Peyer's patch (tissue), 4 donors: ENCODE measurements around the gene GPAT3. TPM values are rescaled to one million over a fixed set of nuclear protein-coding genes. Genes with fewer than 3 reads are reported as not detected.

Experiments used
- DNase-seq, 3 donors: peaks; one replicate each; pipeline ENCODE4 v3.0.0-alpha.2; 2017 to 2019
- H3K27ac ChIP-seq, 4 donors: fragments of 200-600 bp; sonication (generic); one replicate each; pipeline ENCODE4 v1.5.1; 2016 to 2019
- H3K27me3 ChIP-seq, 2 donors: fragments of 200-600 bp; sonication (generic); one replicate each; pipeline ENCODE4 v1.5.1; 2019
- H3K36me3 ChIP-seq, 3 donors: fragments of 200-600 bp; sonication (generic); one replicate each; pipeline ENCODE4 v1.5.1; 2016 to 2019
- H3K4me1 ChIP-seq, 4 donors: fragments of 200-600 bp; sonication (generic); one replicate each; pipeline ENCODE4 v1.5.1; 2016 to 2019
- H3K4me3 ChIP-seq, 4 donors: fragments of 200-600 bp; sonication (generic); 1 replicate in 3 of 4; 2 replicates in 1 of 4; pipeline ENCODE4 v1.5.1; 2016 to 2019; ENCODE audit warnings: mild to moderate bottlenecking in 1 of 4
- H3K9me3 ChIP-seq, 4 donors: fragments of 200-600 bp; sonication (generic); one replicate each; pipeline ENCODE4 v1.5.1; 2016 to 2019; ENCODE audit warnings: mild to moderate bottlenecking in 1 of 4
- CTCF ChIP-seq, 6 experiments: fragments of 450-650 bp in 4 of 6; fragments of 200-600 bp in 2 of 6; sonication (generic) in 1 of 6; IDR thresholded peaks; one replicate each; pipeline ENCODE4 v1.5.1; 2017 to 2019; ENCODE audit warnings: antibody characterized with exemption in 6 of 6, mild to moderate bottlenecking in 3 of 6, moderate library complexity in 1 of 6
- POLR2A ChIP-seq, 2 donors: fragments of 450-650 bp; IDR thresholded peaks; one replicate each; pipeline ENCODE4 v1.5.1; 2017; ENCODE audit warnings: antibody characterized with exemption in 2 of 2, mild to moderate bottlenecking in 2 of 2, moderate library complexity in 2 of 2
- small RNA-seq, 2 donors: library from RNA; depleted of rRNA; stranded (forward); fragments of <200 nt; gene quantifications; one replicate each; pipeline ENCODE3, GENCODE V24; 2016
- total RNA-seq, 4 donors: library from RNA; depleted of rRNA; stranded (reverse); fragments of >200 nt; gene quantifications; one replicate each; pipeline ENCODE4 v1.1.0, GENCODE V29; 2016

The GPAT3 gene
- total RNA-seq, 4 donors from 2014 or later, result 7.4 to 86.0 (median 51.8) TPM

DNA sequence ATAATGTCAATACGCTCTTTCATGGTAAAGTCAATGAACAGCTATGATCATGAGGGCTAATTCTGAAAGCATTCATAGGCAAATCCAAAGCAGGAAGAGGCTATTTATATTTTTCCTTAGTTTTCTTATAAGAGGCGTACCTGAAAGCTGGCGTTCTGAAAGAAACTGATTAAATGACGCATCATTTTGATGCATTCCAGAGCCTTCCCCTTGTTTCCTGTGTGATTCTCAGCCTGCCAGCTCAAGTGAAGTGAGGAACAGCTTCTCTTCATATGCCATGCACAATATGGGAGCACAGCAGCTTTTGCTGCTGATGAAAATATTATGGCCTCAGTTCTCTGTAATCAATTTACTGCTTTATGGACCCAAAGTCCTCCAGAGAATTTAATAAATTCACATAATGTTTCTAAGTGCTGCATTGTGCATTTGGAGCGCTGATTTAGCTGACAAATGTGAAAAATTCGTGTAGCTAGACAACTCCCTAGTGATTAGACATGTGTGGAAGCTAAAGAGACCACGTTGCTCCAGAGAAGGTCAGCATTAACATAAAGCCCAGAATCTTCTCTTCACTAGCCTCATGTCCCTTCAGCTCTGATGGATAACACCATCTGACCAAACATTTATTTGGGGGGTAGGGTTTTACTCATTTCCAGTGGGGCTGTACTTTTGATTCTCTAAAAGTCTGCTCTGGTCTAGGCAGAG is 110.8 kb downstream of the GPAT3 start:
- peaks cover 0 to 3% of the 10 kb centered on the region in 2 donors for H3K27me3 ChIP-seq
- TF ChIP-seq CTCF (IDR thresholded peaks at IDR 0.05) (no peak), POLR2A (IDR thresholded peaks at IDR 0.05) (no peak)
- no peak for DNase-seq

GRCh38 chr4:83651846-83652245 is 115.9 kb downstream of the GPAT3 start:
- H3K27ac ChIP-seq, result no peak overlapping the region
- TF ChIP-seq POLR2A (IDR thresholded peaks at IDR 0.05) (no peak), CTCF (IDR thresholded peaks at IDR 0.05) (no peak)
- no peaks in the 10 kb centered on the region for H3K9me3 ChIP-seq
- DNase-seq, result no peak
- H3K4me1 ChIP-seq, result no peaks in the 10 kb centered on the region
- H3K27me3 ChIP-seq, result no peaks in the 10 kb centered on the region
- no peaks in the 10 kb centered on the region for H3K36me3 ChIP-seq
- H3K4me3 ChIP-seq, result no peak overlapping the region

More for the DNA sequence above, 110.8 kb downstream of the GPAT3 start:
- Histone ChIP-seq H3K9me3 (no peaks in the 10 kb centered on the region), H3K36me3 (no peaks in the 10 kb centered on the region), H3K4me1 (no peaks in the 10 kb centered on the region), H3K27ac (no peak overlapping the region), H3K4me3 (no peak overlapping the region)

Small RNA genes lying within 50 kb of the gene (small RNA-seq; reads per million reads assigned to genes)
- gene RF00019, result 0 reads per million in 2 donors

Other genes with a start within 250 kb of the GPAT3 start
- gene HPSE, start 201.3 kb upstream of the GPAT3 start, total RNA-seq, result 1 to 10 TPM in 3 of 4 donors, under 1 TPM in 1; 0.83 to 3.9 (median 2.3) TPM
- 10 to 100 TPM; 17.0 to 59.4 (median 20.4) TPM for gene HELQ, start 80.3 kb upstream of the GPAT3 start, total RNA-seq
- 10 to 100 TPM in 3 of 4 donors, 1 to 10 TPM in 1; 9.9 to 30.8 (median 22.7) TPM for gene MRPS18C, start 80.0 kb upstream of the GPAT3 start, total RNA-seq
- gene ABRAXAS1, start 51.0 kb upstream of the GPAT3 start, total RNA-seq, result 10 to 100 TPM in 1 of 4 donors, 1 to 10 TPM in 3; 3.7 to 10.7 (median 7.6) TPM